HuH-7.5 (cell line): ENCODE measurements around the gene ZDHHC11B.
A peak's percentile ranks its signal among the peaks of the same experiment; 100 is the strongest.
"Not testable (repeated sequence)": the region's sequence is repeated elsewhere in the genome, so short reads cannot be mapped to it uniquely, and the experiment has no call there.

Source experiments
- DNase-seq: peaks from one replicate; pipeline ENCODE4 v3.0.0; 2011; ENCODE audit warnings: low spot score

Gene ZDHHC11B

GRCh38 chr5:783881-784427 is 575 bp downstream of the ZDHHC11B start:
- DNase-seq, result not testable (repeated sequence)

DNA sequence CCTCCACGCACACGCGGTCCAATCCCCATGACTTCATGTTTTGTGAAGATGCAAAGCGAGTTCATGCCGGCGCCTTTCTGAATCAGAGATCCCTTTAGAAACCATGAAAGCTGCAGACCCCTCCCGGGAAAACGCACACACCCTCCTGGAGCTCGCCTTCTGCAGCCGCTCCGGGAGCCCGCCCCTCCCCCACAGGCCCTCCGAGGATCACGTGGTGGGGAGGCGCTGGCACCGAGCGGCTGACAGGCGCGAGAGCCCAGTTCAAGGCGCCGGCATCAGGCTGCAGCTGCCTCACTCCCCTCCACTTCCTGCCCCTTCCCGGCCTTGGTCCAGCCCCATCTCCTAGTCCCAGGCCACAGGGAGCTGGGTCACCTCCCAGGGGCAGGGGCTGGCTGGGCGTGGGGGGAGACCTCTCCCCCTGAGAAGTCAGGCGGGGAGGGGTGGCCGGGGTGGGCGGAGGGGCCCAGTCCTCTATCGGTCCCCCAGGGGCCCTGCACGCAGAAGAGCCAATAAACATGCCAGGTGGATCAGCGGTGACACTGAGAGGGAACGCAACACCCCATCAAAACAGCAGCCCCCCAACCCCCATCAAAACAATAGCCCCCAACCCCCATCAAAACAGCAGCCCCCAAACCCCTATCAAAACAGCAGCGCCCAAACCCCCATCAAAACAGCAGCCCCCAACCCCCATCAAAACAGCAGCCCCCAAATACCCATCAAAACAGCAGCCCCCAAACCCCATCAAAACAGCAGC is 1.3 kb downstream of the ZDHHC11B start:
- not testable (repeated sequence) for DNase-seq

DNA sequence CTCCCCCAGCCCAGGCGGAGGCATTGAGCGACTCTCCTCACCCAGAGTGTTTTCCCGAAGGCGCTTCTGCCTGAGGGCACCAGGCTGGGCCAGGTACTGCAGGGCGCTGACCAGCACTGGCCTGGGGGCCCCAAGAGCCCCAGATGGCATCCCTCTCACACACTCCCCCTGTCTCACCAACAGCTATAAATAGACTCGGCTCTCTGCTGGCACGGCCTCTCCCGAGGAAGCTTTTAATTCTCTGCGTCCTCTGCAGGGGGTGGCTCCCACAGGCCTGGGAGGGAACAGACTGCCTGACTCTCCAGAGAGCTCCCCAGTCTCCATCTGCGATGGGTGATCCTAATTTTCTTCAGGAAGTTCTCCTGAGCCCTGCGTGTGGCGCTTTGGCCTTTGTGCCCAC is 2.2 kb downstream of the ZDHHC11B start:
- DNase-seq, result not testable (repeated sequence)

DNA sequence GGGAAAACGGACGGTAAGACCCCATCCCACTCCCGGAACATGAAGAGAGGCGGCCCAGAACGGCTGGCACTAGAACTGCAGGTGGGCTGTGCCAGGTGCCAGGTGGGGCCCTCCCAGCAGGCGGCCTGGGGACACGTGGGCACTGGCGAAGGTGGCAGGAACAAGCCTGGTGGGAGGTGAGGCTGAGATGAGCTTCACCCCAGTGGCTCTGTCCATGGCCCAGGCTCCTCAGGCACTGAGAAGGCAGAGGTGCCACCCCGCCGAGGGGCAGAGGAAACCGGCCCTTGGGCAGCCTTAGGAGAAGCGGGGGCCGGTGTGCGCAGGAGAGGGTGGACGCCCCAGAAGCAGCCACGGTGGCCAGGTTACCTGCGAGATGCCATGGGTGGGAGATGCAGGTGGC is 4.0 kb downstream of the ZDHHC11B start:
- DNase-seq, result not testable (repeated sequence)

- not testable (repeated sequence) for DNase-seq
These were observed 5.6 kb downstream of the ZDHHC11B start for GRCh38 chr5:778967-779366.

GRCh38 chr5:778421-778820 is 6.1 kb downstream of the ZDHHC11B start:
- not testable (repeated sequence) for DNase-seq

DNA sequence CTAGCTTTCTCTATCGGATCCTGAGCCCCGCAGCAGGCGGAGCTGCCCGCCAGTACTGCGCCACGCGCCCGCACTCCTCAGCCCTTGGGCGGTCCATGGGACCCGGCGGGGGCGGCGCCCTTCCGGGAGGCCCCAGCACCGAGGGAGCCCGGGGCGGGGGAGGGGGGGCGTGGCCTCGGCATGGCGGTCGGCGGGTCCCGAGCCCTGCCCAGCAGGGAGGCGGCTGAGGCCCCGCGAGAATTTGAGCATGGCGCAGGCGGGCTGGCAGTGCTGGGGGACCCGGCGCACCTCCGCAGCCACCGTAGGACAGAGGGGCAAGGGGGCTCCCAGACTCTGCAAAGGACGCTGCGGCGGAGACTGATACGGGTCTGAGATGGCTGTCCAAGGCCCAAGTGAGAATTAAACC is 6.8 kb downstream of the ZDHHC11B start:
- DNase-seq, result no peak

GRCh38 chr5:776862-777711 is 7.4 kb downstream of the ZDHHC11B start:
- DNase-seq, result no peak

GRCh38 chr5:775961-776861 is 8.3 kb downstream of the ZDHHC11B start:
- peak; percentile 3 for DNase-seq

GRCh38 chr5:775595-775960 is 9.0 kb downstream of the ZDHHC11B start:
- DNase-seq, result peak; percentile 5

DNA sequence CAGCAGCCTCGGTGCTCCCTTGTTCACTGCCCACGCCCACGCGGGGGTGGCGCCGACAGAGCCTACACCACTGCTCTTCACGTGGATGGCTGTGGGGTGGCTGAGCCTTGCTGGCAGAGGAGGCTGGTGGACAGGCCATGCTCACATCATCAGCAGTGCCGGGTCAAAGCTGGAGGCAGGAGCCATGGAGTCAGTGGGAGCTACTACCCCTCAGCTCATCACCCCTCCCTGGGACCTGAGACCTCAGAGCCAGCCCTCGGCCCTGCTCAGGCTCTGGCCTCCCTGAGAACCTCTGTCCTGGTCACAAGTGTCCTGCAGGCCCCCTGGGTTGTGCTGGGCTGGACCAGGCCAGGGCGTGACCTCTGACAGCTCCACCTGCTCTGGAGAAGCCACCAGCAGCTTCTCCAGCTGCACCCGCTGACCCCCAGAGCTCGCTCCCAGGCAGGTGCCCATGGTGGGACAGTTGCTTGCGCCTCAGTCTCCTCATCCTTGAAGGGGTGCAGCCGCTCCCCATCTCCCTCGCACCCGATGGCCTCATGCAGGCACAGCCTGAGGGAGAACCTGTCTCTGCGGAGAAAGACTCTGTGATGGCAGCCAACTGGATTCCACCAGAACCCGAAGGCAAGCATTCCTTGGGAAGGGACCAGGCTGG is 9.5 kb downstream of the ZDHHC11B start:
- DNase-seq, result peak; percentile 4

GRCh38 chr5:774304-774703 is 10.2 kb downstream of the ZDHHC11B start:
- DNase-seq, result not testable (repeated sequence)

GRCh38 chr5:773517-774264 is 10.8 kb downstream of the ZDHHC11B start:
- DNase-seq, result no peak

GRCh38 chr5:772931-773330 is 11.6 kb downstream of the ZDHHC11B start:
- DNase-seq, result not testable (repeated sequence)

DNA sequence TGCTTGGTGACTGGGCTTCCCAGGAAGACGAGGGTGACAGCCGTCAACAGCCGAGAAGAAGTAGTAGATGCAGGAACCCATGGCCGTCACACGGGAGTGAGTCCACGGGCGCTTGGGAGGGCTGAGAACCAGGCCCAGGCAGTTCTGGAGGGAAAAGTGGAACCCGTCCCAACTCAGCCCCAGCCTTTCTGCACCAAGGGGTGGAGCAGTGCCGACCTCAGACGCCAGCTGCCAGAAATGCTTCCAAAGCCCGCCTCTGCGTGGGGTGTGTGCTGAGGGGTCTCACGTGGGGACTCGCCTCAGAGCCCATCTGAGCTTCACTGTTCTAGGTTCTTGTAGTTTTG is 12.0 kb downstream of the ZDHHC11B start:
- DNase-seq, result not testable (repeated sequence)

DNA sequence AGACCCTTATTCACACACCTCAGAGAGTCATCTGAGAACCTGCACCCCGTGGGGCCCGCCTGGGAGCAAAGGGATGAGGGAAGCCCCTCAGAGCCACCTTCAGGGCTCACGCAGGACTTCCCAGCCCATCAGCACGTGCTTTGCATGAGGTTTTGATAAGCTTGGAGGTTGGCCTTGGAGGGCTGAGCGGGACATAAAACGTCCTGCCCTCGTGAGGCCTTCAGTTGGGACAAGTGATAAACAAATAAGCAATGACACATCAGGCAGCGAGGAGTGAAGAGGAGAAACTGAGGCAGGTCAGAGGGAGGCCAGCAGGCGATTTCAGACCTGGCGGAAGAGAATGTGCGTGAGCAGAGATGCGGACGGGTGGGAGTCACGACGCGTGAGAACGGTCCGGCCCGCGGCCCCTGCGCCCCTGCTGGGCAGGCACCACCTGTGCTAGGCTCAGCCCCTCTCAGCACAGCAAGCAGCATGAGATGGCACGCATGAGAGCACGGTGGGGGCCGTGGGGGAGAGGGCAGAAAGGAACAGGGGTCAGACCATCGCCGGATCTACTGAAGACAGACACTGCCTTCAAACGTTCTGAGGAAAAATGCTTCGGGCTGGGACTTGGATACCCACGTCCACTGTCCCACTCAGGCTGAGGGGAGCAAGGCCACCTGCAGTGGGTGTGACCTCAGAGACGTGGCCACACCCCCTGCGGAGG is 12.5 kb downstream of the ZDHHC11B start:
- DNase-seq, result not testable (repeated sequence)

DNA sequence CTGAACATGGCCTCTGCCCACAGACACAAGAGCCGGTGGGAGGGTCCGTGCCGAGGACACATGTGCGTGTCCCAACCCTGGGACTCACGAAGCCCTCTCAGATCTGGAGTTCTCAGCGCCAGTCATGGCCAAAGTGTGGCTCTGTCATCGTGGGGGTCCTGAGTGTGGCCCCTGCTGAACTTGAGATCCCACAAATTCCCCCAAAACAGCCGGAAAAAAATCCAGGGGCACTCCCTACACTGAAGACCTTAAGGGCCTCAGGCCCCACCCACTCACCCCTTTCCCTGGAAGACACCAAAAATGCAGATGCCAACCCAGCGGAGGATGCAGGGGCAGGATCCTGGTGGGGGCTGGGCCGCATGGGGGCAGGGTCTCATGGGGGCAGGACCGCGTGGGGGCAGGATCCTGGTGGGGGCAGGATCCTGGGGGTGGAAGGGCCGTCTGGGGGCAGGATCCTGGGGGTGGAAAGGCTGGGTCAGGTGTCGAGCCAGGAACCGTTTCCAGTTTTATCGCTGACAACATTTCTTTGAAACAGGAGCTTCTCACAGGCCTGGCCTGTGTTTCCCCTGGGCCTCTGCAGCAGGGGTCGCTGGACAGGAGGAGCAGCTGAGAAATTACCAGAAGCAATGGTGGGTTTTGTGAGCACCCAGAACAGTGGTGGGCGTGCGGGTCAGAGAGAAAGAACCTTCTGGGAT is 13.3 kb downstream of the ZDHHC11B start:
- DNase-seq, result not testable (repeated sequence)

GRCh38 chr5:770585-770984 is 13.9 kb downstream of the ZDHHC11B start:
- DNase-seq, result not testable (repeated sequence)

- not testable (repeated sequence) for DNase-seq
These were observed 14.9 kb downstream of the ZDHHC11B start for GRCh38 chr5:769485-770145.
